ENCODE measurements around the gene SNRPN. TPM values are rescaled to one million over a fixed set of nuclear protein-coding genes. Genes with fewer than 3 reads are reported as not detected.
"Not testable (repeated sequence)": the region's sequence is repeated elsewhere in the genome, so short reads cannot be mapped to it uniquely, and the experiment has no call there.

SNRPN gene
- 10 to 100 TPM; 86.0 to 96.1 TPM for total RNA-seq

- Mint-ChIP-seq H3K4me3 (peak within 1 kb of the TSS; percentile 87 to 91), H3K4me1 (ENCODE audit: low read depth) (peaks cover 8% of the 10 kb centered on the region), H3K9me3 (peaks cover 0 to 2% of the 10 kb centered on the region in 2 donors), H3K27me3 (ENCODE audit: low read depth) (no peaks in the 10 kb centered on the region), H3K27ac (peak within 1 kb of the TSS; percentile 79), H3K36me3 (ENCODE audit: insufficient read depth in 2 of 2) (peaks cover 7 to 14% of the 10 kb centered on the region in 2 donors)
- ATAC-seq (replicated peaks in 1 of 2) = peak; percentile 74 to 78
- peak; percentile 74 for DNase-seq
Observed at GRCh38 chr15:24954783-24955530, at the start of gene SNRPN, which contains the start of gene SNURF. Gene SNRPN, plus strand, starts transcription at chr15:24954987. Its CDS starts 19,467 bp downstream, at chr15:24974454. Gene SNURF, plus strand, starts transcription at chr15:24954987. Its CDS starts 62 bp downstream, at chr15:24955049.

- H3K27me3 Mint-ChIP-seq (ENCODE audit: low read depth) = no peaks in the 10 kb centered on the region
- peak overlapping the region in 1 of 2 donors; percentile 46 for H3K4me3 Mint-ChIP-seq
- ATAC-seq (replicated peaks in 1 of 2) = peak in 1 of 2 donors; percentile 60
- peaks cover 8% of the 10 kb centered on the region for H3K4me1 Mint-ChIP-seq (ENCODE audit: low read depth)
- H3K36me3 Mint-ChIP-seq (ENCODE audit: insufficient read depth in 2 of 2) = peaks cover 3% of the 10 kb centered on the region in 2 donors
- peaks cover 8 to 19% of the 10 kb centered on the region in 2 donors for H3K9me3 Mint-ChIP-seq
- DNase-seq = peak in 1 of 2 donors; percentile 11
- no peak overlapping the region for H3K27ac Mint-ChIP-seq
Observed at GRCh38 chr15:24916305-24917009, 38.3 kb upstream of the SNRPN start.

- peaks cover 8% of the 10 kb centered on the region for H3K4me1 Mint-ChIP-seq (ENCODE audit: low read depth)
- H3K9me3 Mint-ChIP-seq = peaks cover 8 to 17% of the 10 kb centered on the region in 2 donors
- H3K36me3 Mint-ChIP-seq (ENCODE audit: insufficient read depth in 2 of 2) = peaks cover 3% of the 10 kb centered on the region in 2 donors
- DNase-seq = no peak
- ATAC-seq (replicated peaks in 1 of 2) = no peak
- H3K27me3 Mint-ChIP-seq (ENCODE audit: low read depth) = no peaks in the 10 kb centered on the region
- H3K27ac Mint-ChIP-seq = no peak overlapping the region
- no peak overlapping the region for H3K4me3 Mint-ChIP-seq
Observed at GRCh38 chr15:24917431-24917830, 37.4 kb upstream of the SNRPN start.

- ATAC-seq (replicated peaks in 1 of 2) = no peak
- H3K27ac Mint-ChIP-seq = no peak overlapping the region
- no peak for DNase-seq
- H3K9me3 Mint-ChIP-seq = peaks cover 11 to 18% of the 10 kb centered on the region in 2 donors
- H3K36me3 Mint-ChIP-seq (ENCODE audit: insufficient read depth in 2 of 2) = peaks cover 4 to 5% of the 10 kb centered on the region in 2 donors
- H3K4me1 Mint-ChIP-seq (ENCODE audit: low read depth) = peaks cover 8% of the 10 kb centered on the region
- H3K4me3 Mint-ChIP-seq = no peak overlapping the region
- H3K27me3 Mint-ChIP-seq (ENCODE audit: low read depth) = no peaks in the 10 kb centered on the region
Observed at GRCh38 chr15:24919446-24919845, 35.3 kb upstream of the SNRPN start.

GRCh38 chr15:24922781-24923180 is 32.0 kb upstream of the SNRPN start:
- H3K4me3 Mint-ChIP-seq; H3K27me3 Mint-ChIP-seq (ENCODE audit: low read depth); H3K4me1 Mint-ChIP-seq (ENCODE audit: low read depth); ATAC-seq (replicated peaks in 1 of 2); H3K27ac Mint-ChIP-seq; H3K36me3 Mint-ChIP-seq (ENCODE audit: insufficient read depth in 2 of 2); DNase-seq: not testable (repeated sequence)
- peaks cover 7 to 10% of the 10 kb centered on the region in 2 donors for H3K9me3 Mint-ChIP-seq

GRCh38 chr15:24924153-24924552 is 30.6 kb upstream of the SNRPN start:
- no peaks in the 10 kb centered on the region for H3K27me3 Mint-ChIP-seq (ENCODE audit: low read depth)
- no peaks in the 10 kb centered on the region for H3K4me1 Mint-ChIP-seq (ENCODE audit: low read depth)
- no peak for DNase-seq
- no peak for ATAC-seq (replicated peaks in 1 of 2)
- H3K9me3 Mint-ChIP-seq = peaks cover 11 to 12% of the 10 kb centered on the region in 2 donors
- H3K4me3 Mint-ChIP-seq = no peak overlapping the region
- no peak overlapping the region for H3K27ac Mint-ChIP-seq
- H3K36me3 Mint-ChIP-seq (ENCODE audit: insufficient read depth in 2 of 2) = peaks cover 4% of the 10 kb centered on the region in 2 donors

GRCh38 chr15:24924621-24925020 is 30.2 kb upstream of the SNRPN start:
- Mint-ChIP-seq H3K27ac (no peak overlapping the region), H3K4me3 (no peak overlapping the region), H3K9me3 (peaks cover 11 to 13% of the 10 kb centered on the region in 2 donors), H3K36me3 (ENCODE audit: insufficient read depth in 2 of 2) (peaks cover 4% of the 10 kb centered on the region in 2 donors), H3K27me3 (ENCODE audit: low read depth) (no peaks in the 10 kb centered on the region), H3K4me1 (ENCODE audit: low read depth) (no peaks in the 10 kb centered on the region)
- ATAC-seq (replicated peaks in 1 of 2) (no peak), DNase-seq (no peak)

GRCh38 chr15:24931874-24932732 is 22.7 kb upstream of the SNRPN start:
- not testable (repeated sequence) for H3K27ac Mint-ChIP-seq; H3K36me3 Mint-ChIP-seq (ENCODE audit: insufficient read depth in 2 of 2); H3K4me3 Mint-ChIP-seq; H3K4me1 Mint-ChIP-seq (ENCODE audit: low read depth); ATAC-seq (replicated peaks in 1 of 2); H3K27me3 Mint-ChIP-seq (ENCODE audit: low read depth); DNase-seq
- H3K9me3 Mint-ChIP-seq = peaks cover 18 to 25% of the 10 kb centered on the region in 2 donors

- no peaks in the 10 kb centered on the region for H3K4me1 Mint-ChIP-seq (ENCODE audit: low read depth)
- no peak overlapping the region for H3K27ac Mint-ChIP-seq
- H3K36me3 Mint-ChIP-seq (ENCODE audit: insufficient read depth in 2 of 2) = peaks cover 0 to 11% of the 10 kb centered on the region in 2 donors
- no peak overlapping the region for H3K4me3 Mint-ChIP-seq
- H3K9me3 Mint-ChIP-seq = peaks cover 16 to 18% of the 10 kb centered on the region in 2 donors
- no peaks in the 10 kb centered on the region for H3K27me3 Mint-ChIP-seq (ENCODE audit: low read depth)
- ATAC-seq (replicated peaks in 1 of 2) = no peak
- no peak for DNase-seq
Observed at GRCh38 chr15:24933716-24934115, 21.1 kb upstream of the SNRPN start.

- DNase-seq; H3K27me3 Mint-ChIP-seq (ENCODE audit: low read depth); H3K27ac Mint-ChIP-seq; H3K4me3 Mint-ChIP-seq; ATAC-seq (replicated peaks in 1 of 2); H3K4me1 Mint-ChIP-seq (ENCODE audit: low read depth): not testable (repeated sequence)
- Mint-ChIP-seq H3K9me3 (peaks cover 16 to 17% of the 10 kb centered on the region in 2 donors), H3K36me3 (ENCODE audit: insufficient read depth in 2 of 2) (peaks cover 0 to 11% of the 10 kb centered on the region in 2 donors)
Observed at GRCh38 chr15:24938224-24938623, 16.6 kb upstream of the SNRPN start.

- Mint-ChIP-seq H3K4me1 (ENCODE audit: low read depth) (no peaks in the 10 kb centered on the region), H3K36me3 (ENCODE audit: insufficient read depth in 2 of 2) (peaks cover 3 to 8% of the 10 kb centered on the region in 2 donors), H3K9me3 (peaks cover 11 to 13% of the 10 kb centered on the region in 2 donors), H3K27ac (no peak overlapping the region), H3K4me3 (no peak overlapping the region), H3K27me3 (ENCODE audit: low read depth) (no peaks in the 10 kb centered on the region)
- ATAC-seq (replicated peaks in 1 of 2) (no peak), DNase-seq (no peak)
Observed at GRCh38 chr15:24940236-24940635, 14.6 kb upstream of the SNRPN start.

GRCh38 chr15:24943361-24943760 is 11.4 kb upstream of the SNRPN start:
- Mint-ChIP-seq H3K4me3 (no peak overlapping the region), H3K4me1 (ENCODE audit: low read depth) (no peaks in the 10 kb centered on the region), H3K9me3 (peaks cover 5 to 6% of the 10 kb centered on the region in 2 donors), H3K27me3 (ENCODE audit: low read depth) (no peaks in the 10 kb centered on the region), H3K36me3 (ENCODE audit: insufficient read depth in 2 of 2) (peaks cover 3 to 4% of the 10 kb centered on the region in 2 donors), H3K27ac (no peak overlapping the region)
- ATAC-seq (replicated peaks in 1 of 2) = no peak
- DNase-seq = no peak
